HEK293 (cell line): ENCODE data around the gene GNAI2.

Experiments used
- CTCF ChIP-seq: fragments of 450-650 bp; formaldehyde crosslinking; IDR thresholded peaks from 2 replicates; pipeline ENCODE4 v1.5.1; 2016; ENCODE audit warnings: missing biosample characterization, missing genetic modification characterization
- TCF7L2 ChIP-seq: IDR thresholded peaks from 2 replicates; pipeline ENCODE4 v1.6.1; 2011; ENCODE audit warnings: low read depth, mild to moderate bottlenecking, inconsistent platforms, low read length, moderate library complexity, borderline replicate concordance
- ZBTB49 ChIP-seq: fragments of 450-650 bp; formaldehyde crosslinking; IDR thresholded peaks from 2 replicates; pipeline ENCODE4 v1.5.1; 2016; ENCODE audit warnings: missing biosample characterization, missing genetic modification characterization, low read depth
- ZNF140 ChIP-seq: fragments of 450-650 bp; formaldehyde crosslinking; IDR thresholded peaks from 2 replicates; pipeline ENCODE4 v1.5.1; 2016; ENCODE audit warnings: missing biosample characterization, missing genetic modification characterization
- ZNF354C ChIP-seq: fragments of 450-650 bp; formaldehyde crosslinking; IDR thresholded peaks from 2 replicates; pipeline ENCODE4 v1.5.1; 2016; ENCODE audit warnings: missing biosample characterization, missing genetic modification characterization, low read depth, borderline replicate concordance
- ZNF514 ChIP-seq: fragments of 450-650 bp; formaldehyde crosslinking; IDR thresholded peaks from 2 replicates; pipeline ENCODE4 v1.5.1; 2016; ENCODE audit warnings: missing biosample characterization, missing genetic modification characterization
- TF ChIP-seq, protein P1 (sequence below): fragments of 450-650 bp; formaldehyde crosslinking; IDR thresholded peaks from 2 replicates; pipeline ENCODE4 v1.5.1; 2016; ENCODE audit warnings: missing biosample characterization, missing genetic modification characterization

GRCh38 chr3:50218448-50218847 lies 17.6 kb upstream of the GNAI2 start:
- TF ChIP-seq ZBTB49 (no peak), TCF7L2 (no peak), ZNF514 (tag by site-specific recombination) (no peak), ZNF140 (no peak), ZNF354C (tag by site-specific recombination) (no peak), CTCF (tag by site-specific recombination) (no peak)
- TF ChIP-seq, protein P1, sequence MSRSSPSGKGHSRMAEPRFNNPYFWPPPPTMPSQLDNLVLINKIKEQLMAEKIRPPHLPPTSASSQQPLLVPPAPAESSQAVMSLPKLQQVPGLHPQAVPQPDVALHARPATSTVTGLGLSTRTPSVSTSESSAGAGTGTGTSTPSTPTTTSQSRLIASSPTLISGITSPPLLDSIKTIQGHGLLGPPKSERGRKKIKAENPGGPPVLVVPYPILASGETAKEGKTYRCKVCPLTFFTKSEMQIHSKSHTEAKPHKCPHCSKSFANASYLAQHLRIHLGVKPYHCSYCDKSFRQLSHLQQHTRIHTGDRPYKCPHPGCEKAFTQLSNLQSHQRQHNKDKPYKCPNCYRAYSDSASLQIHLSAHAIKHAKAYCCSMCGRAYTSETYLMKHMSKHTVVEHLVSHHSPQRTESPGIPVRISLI (tag by site-specific recombination), result no peak
